Measurements from ENCODE around the gene OMP.

The OMP gene

GRCh38 chr11:77125695-77126094, 23.1 kb downstream of the OMP start:
- ChIA-PET CTCF (interaction anchor here (1.1 to 4.3 kb wide), 2 partner anchors 10 to 62 kb away, joined by 3 to 95 read pairs; no protein-coding TSS in a partner anchor), POLR2A (no interaction called here)
- Histone ChIP-seq H3K9me3 (ENCODE audit: control insufficient read depth, insufficient read depth, low read depth, low read length) (no peaks in the 10 kb centered on the region), H3K4me1 (ENCODE audit: control insufficient read depth, insufficient read depth, low read length) (no peaks in the 10 kb centered on the region; the same call in 1 of the 2 replicates), H3K27ac (ENCODE audit: extremely low read depth, low read depth, low read length) (no peak overlapping the region), H3K4me3 (ENCODE audit: low read depth, low read length) (no peak overlapping the region), H3K36me3 (ENCODE audit: control insufficient read depth in 2 of 2, insufficient read depth in 1 of 2, low read length in 2 of 2) (no peaks in the 10 kb centered on the region)
- TF ChIP-seq ZSCAN18 (tag by site-specific recombination; IDR thresholded peaks at IDR 0.05): no peak
- TF ChIP-seq, protein P1, sequence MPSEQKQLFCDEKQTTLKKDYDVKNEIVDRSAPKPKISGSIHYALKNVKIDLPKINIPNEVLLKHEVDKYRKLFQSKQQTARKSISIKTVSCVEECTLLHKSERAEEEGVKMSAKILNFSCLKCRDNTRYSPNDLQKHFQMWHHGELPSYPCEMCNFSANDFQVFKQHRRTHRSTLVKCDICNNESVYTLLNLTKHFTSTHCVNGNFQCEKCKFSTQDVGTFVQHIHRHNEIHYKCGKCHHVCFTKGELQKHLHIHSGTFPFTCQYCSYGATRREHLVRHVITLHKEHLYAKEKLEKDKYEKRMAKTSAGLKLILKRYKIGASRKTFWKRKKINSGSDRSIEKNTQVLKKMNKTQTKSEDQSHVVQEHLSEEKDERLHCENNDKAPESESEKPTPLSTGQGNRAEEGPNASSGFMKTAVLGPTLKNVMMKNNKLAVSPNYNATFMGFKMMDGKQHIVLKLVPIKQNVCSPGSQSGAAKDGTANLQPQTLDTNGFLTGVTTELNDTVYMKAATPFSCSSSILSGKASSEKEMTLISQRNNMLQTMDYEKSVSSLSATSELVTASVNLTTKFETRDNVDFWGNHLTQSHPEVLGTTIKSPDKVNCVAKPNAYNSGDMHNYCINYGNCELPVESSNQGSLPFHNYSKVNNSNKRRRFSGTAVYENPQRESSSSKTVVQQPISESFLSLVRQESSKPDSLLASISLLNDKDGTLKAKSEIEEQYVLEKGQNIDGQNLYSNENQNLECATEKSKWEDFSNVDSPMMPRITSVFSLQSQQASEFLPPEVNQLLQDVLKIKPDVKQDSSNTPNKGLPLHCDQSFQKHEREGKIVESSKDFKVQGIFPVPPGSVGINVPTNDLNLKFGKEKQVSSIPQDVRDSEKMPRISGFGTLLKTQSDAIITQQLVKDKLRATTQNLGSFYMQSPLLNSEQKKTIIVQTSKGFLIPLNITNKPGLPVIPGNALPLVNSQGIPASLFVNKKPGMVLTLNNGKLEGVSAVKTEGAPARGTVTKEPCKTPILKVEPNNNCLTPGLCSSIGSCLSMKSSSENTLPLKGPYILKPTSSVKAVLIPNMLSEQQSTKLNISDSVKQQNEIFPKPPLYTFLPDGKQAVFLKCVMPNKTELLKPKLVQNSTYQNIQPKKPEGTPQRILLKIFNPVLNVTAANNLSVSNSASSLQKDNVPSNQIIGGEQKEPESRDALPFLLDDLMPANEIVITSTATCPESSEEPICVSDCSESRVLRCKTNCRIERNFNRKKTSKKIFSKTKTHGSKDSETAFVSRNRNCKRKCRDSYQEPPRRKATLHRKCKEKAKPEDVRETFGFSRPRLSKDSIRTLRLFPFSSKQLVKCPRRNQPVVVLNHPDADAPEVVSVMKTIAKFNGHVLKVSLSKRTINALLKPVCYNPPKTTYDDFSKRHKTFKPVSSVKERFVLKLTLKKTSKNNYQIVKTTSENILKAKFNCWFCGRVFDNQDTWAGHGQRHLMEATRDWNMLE (tag by site-specific recombination; conservative IDR thresholded peaks at IDR 0.05; ENCODE audit: low read depth): no peak
- no peak for TF ChIP-seq PRDM6 (tag by site-specific recombination; IDR thresholded peaks at IDR 0.05)
- TF ChIP-seq ZNF280D (tag by site-specific recombination; IDR thresholded peaks at IDR 0.05): no peak
- TF ChIP-seq, protein P2, sequence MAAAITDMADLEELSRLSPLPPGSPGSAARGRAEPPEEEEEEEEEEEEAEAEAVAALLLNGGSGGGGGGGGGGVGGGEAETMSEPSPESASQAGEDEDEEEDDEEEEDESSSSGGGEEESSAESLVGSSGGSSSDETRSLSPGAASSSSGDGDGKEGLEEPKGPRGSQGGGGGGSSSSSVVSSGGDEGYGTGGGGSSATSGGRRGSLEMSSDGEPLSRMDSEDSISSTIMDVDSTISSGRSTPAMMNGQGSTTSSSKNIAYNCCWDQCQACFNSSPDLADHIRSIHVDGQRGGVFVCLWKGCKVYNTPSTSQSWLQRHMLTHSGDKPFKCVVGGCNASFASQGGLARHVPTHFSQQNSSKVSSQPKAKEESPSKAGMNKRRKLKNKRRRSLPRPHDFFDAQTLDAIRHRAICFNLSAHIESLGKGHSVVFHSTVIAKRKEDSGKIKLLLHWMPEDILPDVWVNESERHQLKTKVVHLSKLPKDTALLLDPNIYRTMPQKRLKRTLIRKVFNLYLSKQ (tag by site-specific recombination; IDR thresholded peaks at IDR 0.05; ENCODE audit: borderline replicate concordance): no peak
- TF ChIP-seq ZNF146 (tag by site-specific recombination; IDR thresholded peaks at IDR 0.05): no peak
- TF ChIP-seq, protein P3, sequence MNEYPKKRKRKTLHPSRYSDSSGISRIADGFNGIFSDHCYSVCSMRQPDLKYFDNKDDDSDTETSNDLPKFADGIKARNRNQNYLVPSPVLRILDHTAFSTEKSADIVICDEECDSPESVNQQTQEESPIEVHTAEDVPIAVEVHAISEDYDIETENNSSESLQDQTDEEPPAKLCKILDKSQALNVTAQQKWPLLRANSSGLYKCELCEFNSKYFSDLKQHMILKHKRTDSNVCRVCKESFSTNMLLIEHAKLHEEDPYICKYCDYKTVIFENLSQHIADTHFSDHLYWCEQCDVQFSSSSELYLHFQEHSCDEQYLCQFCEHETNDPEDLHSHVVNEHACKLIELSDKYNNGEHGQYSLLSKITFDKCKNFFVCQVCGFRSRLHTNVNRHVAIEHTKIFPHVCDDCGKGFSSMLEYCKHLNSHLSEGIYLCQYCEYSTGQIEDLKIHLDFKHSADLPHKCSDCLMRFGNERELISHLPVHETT (tag by site-specific recombination; IDR thresholded peaks at IDR 0.05): no peak
- TF ChIP-seq ZNF654 (tag by site-specific recombination; IDR thresholded peaks at IDR 0.05; ENCODE audit: low read depth): no peak
- TF ChIP-seq ZNF677 (tag by site-specific recombination; IDR thresholded peaks at IDR 0.05): no peak
- no peak for TF ChIP-seq KLF16 (tag by site-specific recombination; IDR thresholded peaks at IDR 0.05)
- TF ChIP-seq ZNF280C (tag by site-specific recombination; IDR thresholded peaks at IDR 0.05): no peak
- no peak for TF ChIP-seq MYNN (tag by site-specific recombination; IDR thresholded peaks at IDR 0.05; ENCODE audit: borderline replicate concordance)
- TF ChIP-seq, protein P4, sequence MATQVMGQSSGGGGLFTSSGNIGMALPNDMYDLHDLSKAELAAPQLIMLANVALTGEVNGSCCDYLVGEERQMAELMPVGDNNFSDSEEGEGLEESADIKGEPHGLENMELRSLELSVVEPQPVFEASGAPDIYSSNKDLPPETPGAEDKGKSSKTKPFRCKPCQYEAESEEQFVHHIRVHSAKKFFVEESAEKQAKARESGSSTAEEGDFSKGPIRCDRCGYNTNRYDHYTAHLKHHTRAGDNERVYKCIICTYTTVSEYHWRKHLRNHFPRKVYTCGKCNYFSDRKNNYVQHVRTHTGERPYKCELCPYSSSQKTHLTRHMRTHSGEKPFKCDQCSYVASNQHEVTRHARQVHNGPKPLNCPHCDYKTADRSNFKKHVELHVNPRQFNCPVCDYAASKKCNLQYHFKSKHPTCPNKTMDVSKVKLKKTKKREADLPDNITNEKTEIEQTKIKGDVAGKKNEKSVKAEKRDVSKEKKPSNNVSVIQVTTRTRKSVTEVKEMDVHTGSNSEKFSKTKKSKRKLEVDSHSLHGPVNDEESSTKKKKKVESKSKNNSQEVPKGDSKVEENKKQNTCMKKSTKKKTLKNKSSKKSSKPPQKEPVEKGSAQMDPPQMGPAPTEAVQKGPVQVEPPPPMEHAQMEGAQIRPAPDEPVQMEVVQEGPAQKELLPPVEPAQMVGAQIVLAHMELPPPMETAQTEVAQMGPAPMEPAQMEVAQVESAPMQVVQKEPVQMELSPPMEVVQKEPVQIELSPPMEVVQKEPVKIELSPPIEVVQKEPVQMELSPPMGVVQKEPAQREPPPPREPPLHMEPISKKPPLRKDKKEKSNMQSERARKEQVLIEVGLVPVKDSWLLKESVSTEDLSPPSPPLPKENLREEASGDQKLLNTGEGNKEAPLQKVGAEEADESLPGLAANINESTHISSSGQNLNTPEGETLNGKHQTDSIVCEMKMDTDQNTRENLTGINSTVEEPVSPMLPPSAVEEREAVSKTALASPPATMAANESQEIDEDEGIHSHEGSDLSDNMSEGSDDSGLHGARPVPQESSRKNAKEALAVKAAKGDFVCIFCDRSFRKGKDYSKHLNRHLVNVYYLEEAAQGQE (tag by site-specific recombination; IDR thresholded peaks at IDR 0.05): no peak
- TF ChIP-seq BCL6B (tag by site-specific recombination; IDR thresholded peaks at IDR 0.05): no peak
